Activated CD4-positive, alpha-beta T cell treated with anti-CD3 and anti-CD28 coated beads, Interleukin-2, amount 50 U/mL, for 4 hours (primary cell): ENCODE data around the gene CWC27.

Experiments used
- DNase-seq, 2 experiments: peaks; one replicate each; pipeline ENCODE4 v3.0.0-alpha.2; 2020

Gene CWC27

DNA sequence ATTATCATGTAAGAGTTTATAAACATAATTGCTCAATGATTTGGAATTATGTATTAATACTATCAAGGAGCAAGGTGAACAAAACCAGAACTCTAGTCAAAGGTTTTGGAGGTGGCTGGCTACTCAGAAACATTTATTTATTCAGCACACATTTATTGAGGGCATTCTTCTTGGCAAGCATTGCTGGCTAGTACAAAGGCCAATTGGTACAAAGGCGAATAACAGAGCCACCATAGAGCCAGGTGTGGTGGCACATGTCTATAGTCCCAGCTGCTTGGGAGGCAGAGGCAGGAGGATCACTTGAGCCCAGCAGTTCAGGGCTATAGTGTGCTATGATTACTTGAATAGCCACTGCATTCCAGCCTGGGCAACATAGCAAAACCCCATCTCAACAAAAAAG lies 242.1 kb downstream of the CWC27 start:
- DNase-seq = no peak

DNA sequence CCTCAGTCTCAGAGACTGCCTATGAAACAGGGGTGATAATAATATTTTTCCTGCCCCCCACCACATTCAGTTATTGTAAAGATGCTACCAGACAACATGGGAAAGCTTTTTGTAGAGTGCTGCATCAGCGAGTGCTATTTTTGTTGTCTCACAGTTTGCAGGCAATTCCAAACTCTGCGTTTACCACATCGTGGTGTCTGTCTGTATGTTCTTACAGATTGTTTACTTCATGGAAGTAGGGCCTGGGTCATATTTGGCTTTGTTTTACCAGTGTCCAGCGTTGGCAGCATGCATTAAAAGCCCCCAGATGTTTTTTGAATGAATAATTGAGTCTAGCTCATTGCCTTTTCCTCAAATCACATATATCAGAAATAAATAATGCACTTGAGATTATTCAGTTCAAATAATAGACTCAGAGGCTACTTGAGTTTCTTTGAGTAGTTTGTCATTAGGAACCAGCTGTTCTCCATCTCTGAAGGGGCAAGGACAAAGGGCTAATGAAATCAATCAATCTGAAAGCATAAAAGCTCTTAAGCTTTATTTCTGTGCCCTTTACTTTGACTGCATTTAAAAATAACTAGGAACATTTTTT lies 243.7 kb downstream of the CWC27 start:
- no peak for DNase-seq

DNA sequence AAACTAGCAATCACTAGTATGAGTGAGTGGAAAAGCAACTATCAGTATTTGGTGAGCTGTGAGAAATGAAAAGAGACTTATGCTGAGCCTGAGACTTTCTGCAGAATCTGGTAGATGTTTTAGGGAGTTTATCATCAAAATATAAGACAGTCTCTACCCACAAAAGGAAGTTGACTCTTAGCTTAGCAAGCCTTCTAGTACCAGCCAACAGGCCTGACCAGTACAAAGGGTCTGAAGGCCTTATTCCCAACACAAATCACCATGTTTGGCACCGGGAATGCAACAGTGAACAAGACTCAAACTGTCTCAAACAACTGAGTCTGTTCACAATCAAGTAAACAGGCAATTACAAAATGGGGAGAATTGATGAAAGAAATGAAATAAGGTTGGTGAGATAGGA lies 244.4 kb downstream of the CWC27 start:
- no peak for DNase-seq

DNA sequence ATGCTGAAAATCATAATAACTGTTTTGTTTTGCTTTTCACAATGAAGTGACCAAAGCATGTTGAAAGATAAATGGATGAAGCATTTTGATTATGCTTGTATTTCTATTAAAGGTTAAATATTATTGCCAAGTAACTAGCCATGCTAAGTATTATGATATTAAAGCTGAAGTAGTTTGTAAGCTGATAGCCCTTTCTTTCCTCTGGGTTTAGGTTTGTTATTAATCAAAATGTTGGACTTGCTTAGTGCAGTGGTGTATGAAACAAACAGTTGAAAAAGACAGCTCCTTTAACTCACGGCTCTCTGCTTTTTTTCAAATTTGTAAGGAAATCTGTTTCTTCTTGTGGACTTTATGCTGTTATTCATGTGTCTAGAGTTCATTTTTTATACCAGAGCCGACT lies 246.0 kb downstream of the CWC27 start:
- DNase-seq = no peak

DNA sequence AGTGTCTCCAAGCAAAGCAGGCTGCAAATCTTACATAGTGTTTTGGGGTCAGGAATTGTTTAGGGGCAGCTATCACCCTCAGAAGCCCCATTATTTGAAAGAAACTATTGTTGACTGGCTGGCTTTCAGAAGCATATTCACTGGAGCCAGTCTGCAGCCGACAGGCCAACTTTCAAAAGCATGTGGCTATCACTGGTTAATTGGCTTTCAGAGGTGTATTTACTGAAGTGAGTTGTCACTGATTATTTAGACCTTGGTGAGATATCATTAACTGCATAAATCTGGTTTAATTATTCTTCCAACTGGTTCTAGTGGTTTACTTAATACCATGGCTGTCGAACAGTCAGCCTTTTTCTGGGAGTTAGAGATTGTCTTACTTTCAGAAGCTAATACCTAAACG lies 247.0 kb downstream of the CWC27 start:
- no peak for DNase-seq

DNA sequence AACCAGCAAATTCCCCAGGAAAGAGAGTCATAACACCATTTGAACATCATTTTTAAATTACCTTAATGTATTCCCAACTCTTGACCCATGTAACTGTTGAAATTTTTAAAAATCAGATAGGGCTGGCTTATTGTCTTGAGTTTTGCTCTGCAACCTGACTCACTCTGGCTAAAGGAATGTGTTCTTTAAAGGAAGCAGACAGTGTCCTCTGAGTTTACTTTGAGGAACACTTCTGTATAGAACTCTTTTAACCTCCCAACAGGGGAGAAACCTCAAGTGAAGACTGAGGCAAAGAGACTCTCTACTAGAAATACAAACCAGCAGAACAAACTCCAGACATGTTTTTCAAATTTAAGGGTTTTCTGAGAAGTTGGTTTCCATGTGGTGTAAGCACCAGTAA lies 248.9 kb downstream of the CWC27 start:
- DNase-seq = no peak

DNA sequence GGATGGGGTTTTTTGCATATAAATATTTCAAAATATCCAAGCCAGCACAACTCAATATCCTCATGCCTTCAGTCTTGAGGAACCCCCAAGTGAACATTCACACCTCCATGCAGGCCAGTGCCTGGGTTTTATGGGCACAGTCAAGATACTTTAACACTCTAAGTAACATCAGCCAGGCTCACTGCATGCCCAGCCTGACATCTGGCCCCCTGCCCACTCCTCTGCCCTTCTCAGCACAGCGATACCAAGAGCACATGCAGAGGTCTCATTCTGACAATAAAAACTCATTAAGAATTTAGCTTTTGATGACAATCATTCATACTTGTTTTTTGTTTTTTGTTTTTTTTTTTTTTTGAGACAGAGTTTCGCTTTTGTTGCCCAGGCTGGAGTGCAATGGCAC lies 250.0 kb downstream of the CWC27 start:
- DNase-seq = no peak

DNA sequence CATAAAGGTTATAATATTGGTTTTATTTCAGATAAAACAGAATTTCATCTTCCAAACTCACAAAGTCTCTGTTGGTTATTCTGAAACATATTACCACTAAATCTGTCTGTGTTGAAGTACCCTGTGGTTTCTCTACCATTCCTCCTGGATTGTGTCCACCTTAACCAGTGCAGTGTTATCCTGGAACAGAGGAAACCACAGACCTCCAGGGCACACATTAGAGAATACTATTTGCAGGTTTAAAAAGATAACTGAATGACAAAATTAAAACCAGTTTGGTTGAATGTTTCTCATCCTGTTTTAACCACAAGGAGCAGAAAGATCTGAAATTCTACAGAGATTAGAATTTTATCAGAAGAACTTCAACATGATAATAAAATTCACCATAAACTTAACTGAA lies 251.8 kb downstream of the CWC27 start:
- DNase-seq = no peak

DNA sequence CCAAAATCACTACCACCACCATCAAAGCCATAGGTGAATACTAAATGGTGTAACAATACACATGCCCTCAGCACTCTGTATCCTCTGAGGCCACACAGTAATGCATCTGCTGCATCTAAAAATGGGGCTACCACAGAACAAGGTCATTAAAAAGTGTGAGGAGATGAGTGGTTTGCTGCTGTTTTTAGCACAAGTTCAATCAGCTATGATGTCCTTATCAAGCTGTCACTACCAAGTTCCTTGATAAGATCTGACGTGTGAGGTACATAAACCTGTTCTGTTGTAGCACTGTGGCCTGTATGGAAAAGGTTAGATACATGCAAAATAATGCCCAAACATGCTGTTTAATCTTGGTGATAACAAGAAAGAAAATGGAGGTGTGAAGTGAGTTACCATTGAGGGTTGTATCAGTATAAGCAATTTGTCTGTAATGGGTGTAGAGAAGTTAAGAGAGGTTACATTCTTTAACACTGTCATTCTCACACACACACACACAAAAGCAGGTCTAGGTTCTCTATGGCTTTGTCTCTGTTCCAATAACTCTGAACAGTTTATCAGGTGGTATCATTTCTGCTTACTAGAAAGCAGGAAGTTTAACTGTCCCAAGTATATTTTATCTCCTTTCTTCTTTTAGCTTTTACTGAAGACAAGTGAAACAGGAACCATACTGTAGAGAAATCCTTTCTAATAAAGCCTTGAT lies 252.9 kb downstream of the CWC27 start:
- no peak for DNase-seq

DNA sequence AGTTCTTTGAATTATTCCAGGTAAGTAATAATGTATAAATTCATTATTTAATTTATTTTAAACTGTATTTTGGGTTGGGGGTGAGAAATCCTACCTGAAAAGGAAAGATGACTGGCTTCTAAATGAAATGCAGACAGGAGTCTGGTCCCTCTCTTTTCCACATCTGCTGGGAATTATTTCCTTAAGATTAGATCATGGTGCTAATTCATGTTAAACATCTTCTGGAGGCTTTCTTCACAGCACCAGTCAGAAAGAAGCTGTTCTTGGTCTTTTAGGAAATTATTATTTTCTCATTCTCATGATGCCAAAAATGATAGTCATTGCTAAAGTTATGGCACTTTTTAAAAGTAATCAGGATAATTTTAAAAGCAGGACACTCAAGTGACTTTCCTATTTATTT lies 254.2 kb downstream of the CWC27 start:
- no peak for DNase-seq

DNA sequence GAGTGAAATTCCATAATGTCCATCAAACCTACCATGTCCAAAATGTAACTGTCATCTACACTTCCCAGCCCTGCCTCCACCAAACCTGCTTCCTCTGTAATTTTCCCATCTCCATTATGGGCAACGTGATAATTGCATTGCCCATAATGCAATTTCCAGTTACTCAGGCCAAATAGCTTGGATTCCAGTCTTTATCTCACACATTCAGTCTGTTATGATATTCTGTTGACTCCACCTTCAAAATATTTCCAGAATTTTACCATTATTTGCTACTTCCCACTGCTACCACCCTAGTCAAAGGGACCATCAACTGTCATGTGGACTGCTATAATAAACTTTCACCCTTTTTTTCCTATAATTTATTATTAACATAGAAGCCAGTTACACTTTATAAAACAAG lies 256.0 kb downstream of the CWC27 start:
- DNase-seq = no peak

DNA sequence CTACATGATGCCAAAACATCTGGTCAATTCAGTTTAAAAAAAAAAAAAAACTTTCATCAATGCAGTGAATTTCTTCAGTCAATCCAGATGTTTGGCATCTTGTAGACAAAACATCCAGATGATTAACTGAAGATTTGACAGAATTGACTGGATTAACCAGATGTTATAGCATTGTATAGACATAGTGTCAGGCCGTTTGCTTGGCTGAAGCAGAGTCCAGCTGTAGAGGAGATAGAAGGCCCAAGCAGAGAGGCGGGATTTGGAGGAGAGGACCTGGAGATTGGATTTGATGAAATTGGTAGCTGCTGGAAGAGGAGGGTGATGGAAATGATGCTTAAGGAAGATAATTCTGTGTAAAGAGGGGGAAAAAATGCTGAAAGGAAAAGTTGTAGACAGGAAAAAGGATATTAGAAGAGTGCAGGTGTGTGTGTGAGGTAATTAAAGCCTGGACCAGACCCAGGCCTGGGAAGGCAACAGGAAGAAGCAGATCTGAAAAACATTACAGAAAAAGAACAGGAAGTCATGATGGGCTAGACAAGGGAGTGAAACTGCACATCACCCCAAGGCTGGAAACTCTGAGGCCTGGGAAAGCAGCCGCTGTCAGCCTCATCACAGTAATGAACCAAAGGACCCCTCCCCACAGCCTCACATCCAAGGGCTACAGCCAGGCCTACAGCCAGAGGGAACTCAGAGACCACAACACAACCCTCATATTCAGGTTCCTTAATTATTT lies 258.3 kb downstream of the CWC27 start:
- DNase-seq = no peak

DNA sequence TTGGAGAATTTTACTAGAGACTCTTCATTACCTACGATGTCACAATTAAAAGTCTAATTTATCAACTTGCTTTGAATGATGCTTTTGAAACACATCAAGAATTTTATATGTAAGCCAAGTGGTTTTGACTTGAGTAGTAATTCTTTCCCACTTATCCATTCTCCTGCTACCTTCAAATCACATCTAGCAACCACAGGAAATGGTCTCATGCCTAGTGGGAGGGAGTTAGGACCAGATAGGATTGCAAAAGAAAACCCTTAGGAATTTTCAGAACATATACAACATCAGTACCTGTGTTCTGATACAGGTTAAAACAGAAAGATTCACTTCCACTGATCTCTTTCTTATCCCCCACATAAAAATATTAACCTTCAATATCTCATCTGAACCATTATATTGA lies 260.4 kb downstream of the CWC27 start:
- no peak for DNase-seq

DNA sequence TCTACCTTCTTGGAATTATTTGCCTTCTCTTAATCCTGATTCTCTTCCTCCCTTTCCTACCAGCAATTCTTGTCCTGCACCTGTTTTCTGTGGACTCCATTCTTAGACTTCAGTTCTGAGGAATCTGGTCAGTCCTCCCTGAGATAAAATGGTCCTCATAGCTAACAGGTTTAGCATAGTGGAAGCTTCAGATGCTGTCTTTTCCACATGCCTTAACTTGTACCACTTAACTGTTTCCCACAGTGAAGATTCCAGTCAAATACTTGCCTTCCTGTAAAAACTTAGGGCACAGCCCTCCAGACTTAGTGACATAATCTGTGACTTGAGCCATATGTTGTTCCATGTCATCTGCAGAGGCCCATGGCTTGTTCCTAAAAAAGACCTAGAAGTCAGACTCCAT lies 261.3 kb downstream of the CWC27 start:
- no peak for DNase-seq

DNA sequence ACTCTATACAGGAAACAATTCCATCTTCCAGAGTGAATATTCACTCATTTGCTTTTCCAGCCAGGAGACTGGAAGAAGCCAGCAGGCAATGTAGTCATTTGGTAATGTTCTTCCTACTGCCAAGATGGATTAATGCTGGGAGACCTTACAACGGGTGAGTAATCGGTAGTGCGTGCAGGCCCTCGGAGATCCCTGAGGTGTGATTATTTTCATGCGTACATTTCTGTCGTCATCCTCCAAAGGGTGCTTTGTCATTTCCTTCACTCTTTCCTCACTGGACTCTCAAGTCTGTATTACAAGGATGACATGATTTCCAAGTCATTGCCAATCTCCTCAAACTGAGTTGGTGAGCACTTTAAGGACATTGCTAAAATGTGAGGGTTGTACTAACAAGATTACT lies 263.5 kb downstream of the CWC27 start:
- DNase-seq = no peak

DNA sequence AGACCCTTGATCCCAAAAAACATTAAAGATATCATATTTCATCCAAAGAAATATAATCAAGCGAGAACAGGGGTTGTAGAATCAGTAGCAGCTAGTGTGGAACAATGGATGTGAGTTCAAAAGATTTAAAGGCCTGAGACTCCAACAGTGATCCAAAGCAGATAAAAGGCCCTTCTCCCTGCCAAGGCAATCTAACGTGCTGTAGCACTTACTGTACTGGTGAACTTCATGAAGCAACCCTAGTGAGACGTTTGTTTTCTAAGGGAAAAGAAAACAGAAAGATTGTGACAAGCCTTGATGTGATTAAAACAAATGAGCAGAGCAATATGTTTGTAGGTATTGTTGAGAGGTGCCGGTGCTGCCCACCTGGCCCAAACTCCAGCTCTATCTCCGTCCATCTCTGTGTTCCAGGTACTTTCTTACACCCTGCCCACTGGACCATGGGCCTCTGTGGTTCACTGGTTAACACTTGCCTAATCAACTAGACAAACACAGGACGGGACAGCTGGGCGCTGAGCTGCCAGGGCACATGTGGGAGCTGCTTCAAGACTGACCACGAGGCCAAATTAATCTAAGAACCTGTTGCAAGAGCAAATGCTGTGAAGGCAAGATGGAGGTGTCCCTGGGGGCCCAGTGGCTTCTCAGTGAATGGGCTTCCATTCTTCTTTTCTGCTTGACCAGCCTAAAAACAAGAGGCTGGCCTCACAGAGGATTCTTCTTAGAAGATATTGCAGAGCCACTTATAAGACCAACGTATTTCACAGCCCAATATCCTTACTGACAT lies 265.5 kb downstream of the CWC27 start:
- no peak for DNase-seq

DNA sequence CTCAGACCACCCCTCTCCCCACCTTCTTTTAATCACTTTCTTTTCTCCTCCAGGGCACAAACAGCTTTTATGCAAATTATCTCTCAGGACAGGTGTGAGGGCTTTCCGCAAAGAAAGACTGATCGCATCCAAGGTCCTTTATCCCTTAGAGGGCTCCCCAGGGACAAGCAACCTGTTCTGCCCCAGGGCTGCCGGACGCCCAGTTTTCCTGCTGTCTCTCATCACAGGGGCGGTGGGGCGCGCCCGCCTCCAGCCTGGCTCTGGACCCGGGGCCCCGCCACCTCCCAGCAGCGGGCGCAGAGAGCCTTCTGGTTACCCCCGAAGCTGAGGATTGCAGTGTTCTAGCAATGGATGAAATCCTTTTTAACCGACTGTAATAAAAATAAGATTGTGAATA lies 266.1 kb downstream of the CWC27 start:
- DNase-seq = no peak

DNA sequence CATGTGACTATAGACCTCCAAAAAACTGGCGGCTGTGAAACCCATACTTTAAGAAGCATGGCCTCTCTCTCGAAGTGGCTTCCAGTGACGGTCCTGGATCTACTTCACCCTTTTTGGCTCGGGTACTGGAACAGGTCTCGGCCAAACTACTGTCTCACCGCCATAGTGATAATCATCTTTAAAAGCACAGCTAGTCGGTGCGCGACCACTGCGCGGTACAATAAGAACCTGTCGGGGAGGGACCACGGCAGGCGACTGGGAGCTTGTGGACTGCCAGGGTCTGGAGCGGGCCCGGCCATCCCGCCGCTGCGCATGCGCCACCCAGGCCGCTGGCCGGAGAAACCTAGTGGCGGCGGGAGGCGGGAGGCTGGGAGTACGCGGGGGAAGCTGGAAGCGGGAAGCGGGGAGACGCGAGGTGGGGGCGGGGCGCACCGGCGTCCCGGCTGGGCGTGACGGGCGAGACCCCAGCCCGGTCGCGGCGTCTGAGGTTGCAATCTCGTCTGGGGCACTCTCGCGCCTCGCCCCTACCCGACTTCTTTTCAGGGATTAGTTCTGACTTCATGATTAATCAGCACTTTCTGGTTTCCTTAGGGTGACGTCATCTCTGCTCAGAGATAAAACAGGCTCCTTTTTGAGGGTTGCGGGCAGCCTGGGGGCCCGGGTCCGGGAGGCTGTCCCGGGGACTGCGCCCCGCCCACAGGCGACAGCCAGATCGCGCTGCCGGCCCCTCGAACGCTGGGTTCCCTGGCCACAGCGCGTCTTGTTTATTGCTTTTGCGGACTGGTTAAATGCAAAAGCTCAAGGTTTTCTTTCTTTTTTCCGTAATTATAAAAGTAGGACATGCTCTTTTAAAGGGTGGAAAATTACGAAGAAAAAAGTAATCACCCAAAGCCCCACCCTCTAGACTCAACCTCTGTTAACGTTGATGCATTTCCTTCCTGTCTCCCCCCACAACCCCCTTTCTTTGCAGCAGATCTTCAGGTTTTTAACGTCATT lies 266.8 kb downstream of the CWC27 start:
- peak; percentile 72 to 75 for DNase-seq

DNA sequence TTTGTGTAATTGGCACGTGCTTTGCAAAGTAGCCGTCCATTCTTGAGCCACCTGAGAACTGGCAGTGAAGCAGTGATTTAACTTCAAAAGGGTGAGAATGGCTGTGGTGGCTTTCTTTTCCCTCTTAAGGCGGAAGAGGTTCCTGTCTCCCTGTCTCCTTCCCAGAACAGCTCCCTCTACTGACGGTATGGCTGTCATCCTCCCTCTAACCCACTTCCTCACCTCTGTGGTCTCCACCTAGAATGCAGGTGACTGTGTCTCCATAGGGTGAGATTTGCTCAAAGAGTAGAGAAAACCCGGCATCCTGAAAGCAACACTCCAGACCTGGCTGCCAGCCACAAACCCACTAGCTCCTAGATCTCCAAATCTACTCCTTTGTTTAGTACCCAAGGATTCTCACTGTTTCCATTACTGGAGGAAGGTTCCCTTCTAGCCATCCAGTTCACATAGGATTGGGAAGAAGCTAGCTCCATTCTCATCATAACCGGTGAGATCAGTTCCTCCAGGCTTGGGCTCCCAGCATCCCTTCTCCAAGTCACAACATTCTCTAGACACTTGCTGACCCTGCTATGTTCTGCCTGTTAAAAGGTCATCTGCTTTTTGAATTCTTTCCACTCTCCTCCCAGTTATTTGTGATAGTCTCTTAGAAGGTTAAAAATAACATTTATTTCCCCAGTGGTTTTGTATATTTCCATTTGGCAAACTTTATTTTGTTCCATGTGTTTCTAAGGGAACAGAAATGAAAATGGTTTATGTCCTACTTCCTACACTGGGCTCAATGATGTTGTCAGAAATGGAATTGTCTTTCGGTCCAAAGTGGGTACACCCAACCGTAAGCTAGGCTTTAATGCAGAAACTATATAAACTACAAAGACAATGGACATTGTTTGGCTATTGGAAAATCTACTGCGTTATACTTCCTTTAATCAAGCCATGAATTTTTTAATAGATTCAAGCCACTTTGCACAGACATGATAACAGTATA lies 269.4 kb downstream of the CWC27 start:
- DNase-seq = no peak

DNA sequence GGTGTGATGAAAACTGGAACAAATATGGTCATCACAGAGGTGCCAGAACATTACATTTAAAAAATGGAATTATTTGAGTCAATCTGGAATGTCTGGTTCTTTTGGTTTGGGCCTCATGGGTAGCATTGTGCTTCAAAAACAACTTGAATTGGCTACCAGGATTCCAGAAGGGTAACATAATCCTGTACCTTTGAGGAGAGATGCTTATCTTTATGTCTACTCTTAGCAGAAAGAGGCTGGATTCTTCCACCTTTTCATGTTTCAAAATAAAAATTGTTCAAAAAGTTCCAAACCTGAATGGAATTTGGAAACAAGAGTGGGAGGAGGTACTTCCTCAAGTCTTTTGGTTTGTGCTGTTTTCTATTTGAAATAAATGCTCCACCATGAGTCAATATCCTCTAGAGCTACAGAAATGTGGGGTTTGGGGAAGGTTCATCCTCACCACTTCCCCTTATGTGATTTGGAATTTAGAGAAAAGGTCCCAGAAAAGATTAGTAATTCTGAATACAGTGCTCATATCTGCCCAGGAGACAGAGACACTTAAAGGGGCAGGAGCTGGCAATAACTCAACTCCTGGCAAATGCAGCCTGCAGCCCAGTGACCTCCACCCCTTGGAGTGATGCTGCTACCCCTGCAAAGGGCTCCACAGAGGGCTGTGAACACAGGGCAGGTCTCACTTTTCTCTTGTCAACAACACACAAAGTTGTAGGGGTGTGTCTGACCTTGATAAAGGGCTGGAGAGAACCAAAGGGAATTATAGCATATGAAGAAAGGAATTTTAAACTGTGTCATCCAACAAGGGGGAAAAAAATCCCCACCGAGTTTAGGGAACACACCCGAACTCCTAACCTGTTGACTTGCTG lies 272.8 kb downstream of the CWC27 start:
- DNase-seq = no peak
